SK-N-SH (cell line): ENCODE data around the gene LIMA1.

ENCODE experiments used
- CHD2 ChIP-seq: fragments of 150-350 bp; IDR thresholded peaks from 2 replicates; pipeline ENCODE4 v1.6.1; 2018; ENCODE audit warnings: low read length; ENCODE audit not compliant: partially characterized antibody
- CTCF ChIP-seq: fragments of 200-600 bp; sonication (generic); IDR thresholded peaks from 2 replicates; pipeline ENCODE4 v1.6.1; 2017; ENCODE audit warnings: antibody characterized with exemption, mild to moderate bottlenecking, moderate library complexity
- FOXM1 ChIP-seq: IDR thresholded peaks from 2 replicates; pipeline ENCODE4 v1.4.0; 2012; ENCODE audit warnings: low read depth, mild to moderate bottlenecking
- GATA2 ChIP-seq: sonication (generic); formaldehyde crosslinking; IDR thresholded peaks from 2 replicates; pipeline ENCODE4 v1.5.0; 2020; ENCODE audit warnings: mild to moderate bottlenecking, missing genetic modification reagents
- MXI1 ChIP-seq: IDR thresholded peaks from 2 replicates; pipeline ENCODE4 v1.6.1; 2012; ENCODE audit warnings: mild to moderate bottlenecking, low read depth, low read length, improper control_type of control experiment
- RCOR1 ChIP-seq: fragments of 150-350 bp; IDR thresholded peaks from 2 replicates; pipeline ENCODE4 v1.6.1; 2017; ENCODE audit warnings: antibody characterized with exemption, low read length
- USF2 ChIP-seq: fragments of 150-350 bp; IDR thresholded peaks from 2 replicates; pipeline ENCODE4 v1.6.1; 2017; ENCODE audit warnings: antibody characterized with exemption, low read length, low read depth, borderline replicate concordance
- YY1 ChIP-seq: IDR thresholded peaks from 2 replicates; pipeline ENCODE4 v1.4.0; 2012; ENCODE audit warnings: low read depth, mild to moderate bottlenecking
- ZBTB33 ChIP-seq: IDR thresholded peaks from 2 replicates; pipeline ENCODE4 v1.4.0; 2012; ENCODE audit warnings: low read depth, borderline replicate concordance
- TF ChIP-seq, protein P1 (sequence below): IDR thresholded peaks from 2 replicates; pipeline ENCODE4 v1.6.1; 2012; ENCODE audit warnings: mild to moderate bottlenecking, low read depth, low read length, moderate library complexity

GRCh38 chr12:50313256-50313931 lies 30.1 kb upstream of the LIMA1 start:
- TF ChIP-seq GATA2 (CRISPR knock-in tag) (no peak), FOXM1 (no peak), ZBTB33 (no peak), USF2 (no peak), MXI1 (no peak), CTCF (no peak), CHD2 (no peak), YY1 (no peak), RCOR1 (no peak)
- TF ChIP-seq, protein P1, sequence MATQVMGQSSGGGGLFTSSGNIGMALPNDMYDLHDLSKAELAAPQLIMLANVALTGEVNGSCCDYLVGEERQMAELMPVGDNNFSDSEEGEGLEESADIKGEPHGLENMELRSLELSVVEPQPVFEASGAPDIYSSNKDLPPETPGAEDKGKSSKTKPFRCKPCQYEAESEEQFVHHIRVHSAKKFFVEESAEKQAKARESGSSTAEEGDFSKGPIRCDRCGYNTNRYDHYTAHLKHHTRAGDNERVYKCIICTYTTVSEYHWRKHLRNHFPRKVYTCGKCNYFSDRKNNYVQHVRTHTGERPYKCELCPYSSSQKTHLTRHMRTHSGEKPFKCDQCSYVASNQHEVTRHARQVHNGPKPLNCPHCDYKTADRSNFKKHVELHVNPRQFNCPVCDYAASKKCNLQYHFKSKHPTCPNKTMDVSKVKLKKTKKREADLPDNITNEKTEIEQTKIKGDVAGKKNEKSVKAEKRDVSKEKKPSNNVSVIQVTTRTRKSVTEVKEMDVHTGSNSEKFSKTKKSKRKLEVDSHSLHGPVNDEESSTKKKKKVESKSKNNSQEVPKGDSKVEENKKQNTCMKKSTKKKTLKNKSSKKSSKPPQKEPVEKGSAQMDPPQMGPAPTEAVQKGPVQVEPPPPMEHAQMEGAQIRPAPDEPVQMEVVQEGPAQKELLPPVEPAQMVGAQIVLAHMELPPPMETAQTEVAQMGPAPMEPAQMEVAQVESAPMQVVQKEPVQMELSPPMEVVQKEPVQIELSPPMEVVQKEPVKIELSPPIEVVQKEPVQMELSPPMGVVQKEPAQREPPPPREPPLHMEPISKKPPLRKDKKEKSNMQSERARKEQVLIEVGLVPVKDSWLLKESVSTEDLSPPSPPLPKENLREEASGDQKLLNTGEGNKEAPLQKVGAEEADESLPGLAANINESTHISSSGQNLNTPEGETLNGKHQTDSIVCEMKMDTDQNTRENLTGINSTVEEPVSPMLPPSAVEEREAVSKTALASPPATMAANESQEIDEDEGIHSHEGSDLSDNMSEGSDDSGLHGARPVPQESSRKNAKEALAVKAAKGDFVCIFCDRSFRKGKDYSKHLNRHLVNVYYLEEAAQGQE: no peak
